IMR-90 (cell line): ENCODE data around the gene UNKL. TPM values are rescaled to one million over a fixed set of nuclear protein-coding genes. Genes with fewer than 3 reads are reported as not detected.

Experiments used
- ATAC-seq: fragments of 200-7000 bp; cut with Tn5 transposase; 2 replicates; pipeline ENCODE4 v1.9.1; 2020; ENCODE audit warnings: low read depth, mild to moderate bottlenecking, moderate library complexity
- BruUV-seq: library from RNA; stranded (reverse); fragments of 400-500 nt; replicated peaks from 2 replicates; lab custom pipeline; 2021; lab: Mats Ljungman, UMichigan
- CTCF ChIA-PET: fragments of 300-600 bp; formaldehyde crosslinking; extraction: SDS; loops from one replicate; lab custom pipeline; 2021; ENCODE audit warnings: antibody characterized with exemption; lab: Yijun Ruan, JAX
- POLR2A ChIA-PET: fragments of 300-600 bp; sonication (Branson Sonifier 250); formaldehyde crosslinking; loops from one replicate; lab custom pipeline; 2022; ENCODE audit warnings: antibody characterized with exemption; ENCODE audit not compliant: unreplicated experiment; lab: Charles Lee
- DNase-seq: peaks from one replicate; pipeline ENCODE4 v3.0.0; 2013
- H2AFZ ChIP-seq: replicated peaks from 2 replicates; pipeline ENCODE3; 2013; ENCODE audit warnings: low read length, mild to moderate bottlenecking; ENCODE audit not compliant: poor library complexity
- H2AK5ac ChIP-seq: 2 replicates; pipeline ENCODE4 v1.6.1; 2013; ENCODE audit warnings: low read depth, low read length, inconsistent platforms
- H2AK9ac ChIP-seq: replicated peaks from 2 replicates; pipeline ENCODE3; 2013; ENCODE audit warnings: mild to moderate bottlenecking, low read depth, low read length, moderate library complexity; ENCODE audit not compliant: poor library complexity
- H2BK120ac ChIP-seq: 2 replicates; pipeline ENCODE4 v1.6.1; 2013; ENCODE audit warnings: low read depth, low read length, inconsistent platforms
- H2BK15ac ChIP-seq: 3 replicates; pipeline ENCODE4 v1.6.1; 2013; ENCODE audit warnings: low read depth, low read length, inconsistent platforms
- H2BK20ac ChIP-seq: 2 replicates; pipeline ENCODE4 v1.6.1; 2013; ENCODE audit warnings: low read depth, mild to moderate bottlenecking, inconsistent platforms, low read length, moderate library complexity
- H2BK5ac ChIP-seq: 2 replicates; pipeline ENCODE4 v1.6.1; 2013; ENCODE audit warnings: mild to moderate bottlenecking, low read depth, low read length, inconsistent platforms; ENCODE audit not compliant: poor library complexity, severe bottlenecking
- H3K14ac ChIP-seq: replicated peaks from 2 replicates; pipeline ENCODE4 v1.6.1; 2013; ENCODE audit warnings: low read depth, low read length, inconsistent platforms
- H3K18ac ChIP-seq: 2 replicates; pipeline ENCODE4 v1.6.1; 2013; ENCODE audit warnings: low read depth, low read length, control low read depth
- H3K23ac ChIP-seq: 2 replicates; pipeline ENCODE4 v1.6.1; 2013; ENCODE audit warnings: low read depth, low read length, inconsistent platforms
- H3K27ac ChIP-seq: 2 replicates; pipeline ENCODE4 v1.5.1; 2013; ENCODE audit warnings: mild to moderate bottlenecking, control low read depth, low read length; ENCODE audit not compliant: insufficient read depth
- H3K27me3 ChIP-seq: 2 replicates; pipeline ENCODE4 v1.6.1; 2013; ENCODE audit warnings: low read length; ENCODE audit not compliant: control insufficient read depth, insufficient read depth
- H3K36me3 ChIP-seq: 2 replicates; pipeline ENCODE4 v1.6.1; 2013; ENCODE audit warnings: low read length, mixed read lengths; ENCODE audit not compliant: control insufficient read depth, insufficient read depth
- H3K4ac ChIP-seq: 2 replicates; pipeline ENCODE4 v1.6.1; 2013; ENCODE audit warnings: low read depth, low read length, inconsistent platforms
- H3K4me1 ChIP-seq: 2 replicates; pipeline ENCODE4 v1.6.1; 2013; ENCODE audit warnings: low read length, mixed read lengths; ENCODE audit not compliant: control insufficient read depth, insufficient read depth
- H3K4me2 ChIP-seq: 2 replicates; pipeline ENCODE4 v1.6.1; 2013; ENCODE audit warnings: low read depth, mild to moderate bottlenecking, control low read depth, low read length, moderate library complexity
- H3K4me3 ChIP-seq: 2 replicates; pipeline ENCODE4 v1.5.1; 2013; ENCODE audit warnings: low read depth, mild to moderate bottlenecking, control low read depth, low read length, moderate library complexity; ENCODE audit not compliant: insufficient read depth
- H3K56ac ChIP-seq: 2 replicates; pipeline ENCODE4 v1.6.1; 2013; ENCODE audit warnings: low read length, inconsistent platforms; ENCODE audit not compliant: insufficient read depth; ENCODE audit errors: extremely low read depth
- H3K79me1 ChIP-seq, 2 experiments: 2 replicates each; pipeline ENCODE4 v1.6.1; 2013; ENCODE audit warnings: low read length in 2 of 2, inconsistent platforms in 1 of 2, low read depth in 1 of 2
- H3K9ac ChIP-seq: 2 replicates; pipeline ENCODE4 v1.6.1; 2013; ENCODE audit warnings: low read depth, low read length, control low read depth
- H3K9me1 ChIP-seq: 2 replicates; pipeline ENCODE4 v1.6.1; 2013; ENCODE audit warnings: low read length, inconsistent platforms; ENCODE audit not compliant: insufficient read depth
- H3K9me3 ChIP-seq: 2 replicates; pipeline ENCODE4 v1.6.1; 2013; ENCODE audit warnings: low read length; ENCODE audit not compliant: control insufficient read depth, insufficient read depth
- H4K20me1 ChIP-seq: 2 replicates; pipeline ENCODE4 v1.6.1; 2013; ENCODE audit warnings: low read length, inconsistent platforms; ENCODE audit not compliant: insufficient read depth
- H4K5ac ChIP-seq: 2 replicates; pipeline ENCODE4 v1.6.1; 2013; ENCODE audit warnings: mild to moderate bottlenecking, low read depth, low read length, control low read depth
- H4K8ac ChIP-seq, 2 experiments: 2 replicates each; pipeline ENCODE4 v1.6.1; 2013; ENCODE audit warnings: low read depth in 2 of 2, low read length in 2 of 2, control low read depth in 1 of 2, inconsistent platforms in 1 of 2
- H4K91ac ChIP-seq: 2 replicates; pipeline ENCODE4 v1.6.1; 2013; ENCODE audit warnings: low read depth, low read length, inconsistent platforms; ENCODE audit not compliant: insufficient read depth
- BHLHE40 ChIP-seq: fragments of 150-350 bp; IDR thresholded peaks from 2 replicates; pipeline ENCODE4 v1.6.1; 2016; ENCODE audit warnings: mild to moderate bottlenecking, low read depth, low read length
- CHD1 ChIP-seq: IDR thresholded peaks from 2 replicates; pipeline ENCODE4 v1.6.1; 2012; ENCODE audit warnings: low read depth, low read length, improper control_type of control experiment
- ELK1 ChIP-seq: fragments of 150-350 bp; IDR thresholded peaks from 2 replicates; pipeline ENCODE4 v1.6.1; 2016; ENCODE audit warnings: low read depth, mild to moderate bottlenecking, low read length, moderate library complexity, borderline replicate concordance
- FOS ChIP-seq: fragments of 150-350 bp; IDR thresholded peaks from 2 replicates; pipeline ENCODE4 v1.6.1; 2016; ENCODE audit warnings: low read depth, low read length
- MXI1 ChIP-seq: IDR thresholded peaks from 2 replicates; pipeline ENCODE4 v1.6.1; 2012; ENCODE audit warnings: low read depth, mild to moderate bottlenecking, low read length, moderate library complexity, borderline replicate concordance
- NFE2L2 ChIP-seq: fragments of 150-350 bp; IDR thresholded peaks from 2 replicates; pipeline ENCODE4 v1.6.1; 2016; ENCODE audit warnings: low read depth, mild to moderate bottlenecking, low read length
- RAD21 ChIP-seq: IDR thresholded peaks from 2 replicates; pipeline ENCODE4 v1.6.1; 2012; ENCODE audit warnings: low read length, improper control_type of control experiment
- RFX5 ChIP-seq: IDR thresholded peaks from 2 replicates; pipeline ENCODE4 v1.8.0; 2012; ENCODE audit warnings: low read depth, mild to moderate bottlenecking, low read length, moderate library complexity
- WGBS, 2 experiments: methylation state at CpG; one replicate each; pipeline versions ENCODE4 v1.1.5 to v1.1.7; 2013; ENCODE audit warnings: missing lambda C conversion rate in 2 of 2; ENCODE audit not compliant: insufficient read length in 1 of 2; ENCODE audit errors: extremely low coverage in 2 of 2; 5-methylcytosine and 5-hydroxymethylcytosine counted together
- dilution Hi-C: fragments of 300-500 bp; cut with HindIII; formaldehyde crosslinking; loops from one replicate; pipeline ENCODE4 v1.14.3; 2018; ENCODE audit warnings: low sequenced_read_pairs; ENCODE audit not compliant: unreplicated experiment
- in situ Hi-C: fragments of 300-500 bp; cut with MboI; formaldehyde crosslinking; loops from 3 replicates; pipeline ENCODE4 v1.14.3; 2019; ENCODE audit warnings: low sequenced_read_pairs, inconsistent platforms, mixed read lengths
- intact Hi-C: fragments of 100-400 bp; cut with micrococcal nuclease; formaldehyde crosslinking; loops from 2 replicates; pipeline ENCODE4 v1.10.0; 2022
- polyA plus RNA-seq, 3 experiments: library from polyadenylated mRNA; depleted of rRNA; stranded (reverse); fragments of >200 nt; gene quantifications; 2 replicates each; pipeline ENCODE4 v1.2.3, GENCODE V29; 2012; ENCODE audit warnings: low replicate concordance in 1 of 3
- total RNA-seq: library from RNA; depleted of rRNA; stranded (reverse); fragments of >200 nt; gene quantifications from 2 replicates; pipeline ENCODE4 v1.2.3, GENCODE V29; 2012
- TF ChIP-seq, protein P1 (sequence below): conservative IDR thresholded peaks from 2 replicates; pipeline ENCODE4 v1.5.1; 2012; ENCODE audit warnings: mild to moderate bottlenecking, low read depth, low read length, improper control_type of control experiment
- TF ChIP-seq, protein P2 (sequence below): fragments of 150-350 bp; IDR thresholded peaks from 2 replicates; pipeline ENCODE4 v1.6.1; 2017; ENCODE audit warnings: mild to moderate bottlenecking, antibody characterized with exemption, low read length, low read depth

Gene UNKL
- total and polyA plus RNA-seq, 2 of the 4 experiments (the other 2 are of a cell fraction), result 4.1 to 13.3 TPM

DNA sequence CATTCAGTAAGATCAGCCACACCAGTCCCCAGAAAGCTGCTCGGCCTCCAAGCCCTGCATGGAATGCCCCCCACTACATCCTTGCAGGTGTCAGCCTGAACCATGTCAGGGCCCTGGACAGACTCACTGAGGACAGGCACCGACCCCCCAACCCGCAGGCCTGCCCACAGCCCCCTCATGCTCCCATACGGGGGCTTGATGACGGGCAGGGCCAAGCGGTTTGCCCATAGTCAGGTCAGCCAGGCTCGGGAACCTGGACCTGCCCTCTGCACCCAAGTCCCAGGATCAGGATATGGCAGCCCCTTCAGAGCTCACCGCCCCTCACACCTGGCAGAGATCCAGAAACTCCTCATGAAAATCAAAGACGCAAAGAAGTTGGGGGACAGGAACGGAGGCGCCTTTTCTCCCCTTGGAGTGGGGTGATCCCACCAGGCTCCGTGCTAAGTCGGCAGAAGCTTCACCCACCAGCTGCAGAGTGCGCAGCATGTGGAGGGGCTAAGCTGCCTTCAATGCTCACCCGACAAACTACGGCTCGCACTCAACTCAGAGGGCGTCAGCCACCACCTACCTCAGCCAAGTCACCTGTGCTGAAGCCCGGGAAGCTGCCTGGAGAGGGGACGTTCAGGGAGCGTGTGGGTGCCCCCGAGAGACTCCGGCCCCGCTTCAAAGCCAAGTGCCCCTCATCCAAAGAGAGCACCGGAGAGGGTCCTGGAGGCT, 36.3 kb downstream of the UNKL start:
- peak overlapping the region; percentile 94 for H2AK5ac ChIP-seq
- BruUV-seq, result no TSS peak
- peak overlapping the region; percentile 66; the same call in 1 of the 2 replicates for H3K56ac ChIP-seq
- ATAC-seq (no peak), DNase-seq (no peak)
- 96% methylated on average over 12 of the region's 25 CpGs; no CpG with 5 or more reads in 1 of the 2 experiments for WGBS, 2 experiments
- H3K23ac ChIP-seq, result peak overlapping the region; percentile 74
- peak overlapping the region; percentile 89; the same call in 2 of the 3 replicates for H2BK15ac ChIP-seq
- intact Hi-C loops (no loop called here), dilution Hi-C loops (no loop called here), in situ Hi-C loops (no loop called here)
- H2BK120ac ChIP-seq, result peak overlapping the region; percentile 68
- H4K5ac ChIP-seq, result peak overlapping the region; percentile 49; the same call in 1 of the 2 replicates
- POLR2A ChIA-PET, result no interaction called here
- peak overlapping the region; percentile 55; the same call in 1 of the 2 replicates for H3K4me3 ChIP-seq
- no peaks in the 10 kb centered on the region for H3K9me3 ChIP-seq
- CTCF ChIA-PET, result no interaction called here
- peak overlapping the region; percentile 87 for H3K27ac ChIP-seq
- H4K20me1 ChIP-seq, result no peaks in the 10 kb centered on the region; the same call in 1 of the 2 replicates
- peaks cover 20% of the 10 kb centered on the region for H3K36me3 ChIP-seq
- peak overlapping the region; percentile 73; the same call in 1 of the 2 replicates for H3K9ac ChIP-seq
- H3K4me2 ChIP-seq, result peak overlapping the region; percentile 87
- no peak for TF ChIP-seq MXI1
- no peak for TF ChIP-seq ELK1
- TF ChIP-seq RAD21, result no peak
- TF ChIP-seq BHLHE40, result no peak
- no peak for TF ChIP-seq NFE2L2
- TF ChIP-seq, protein P1, sequence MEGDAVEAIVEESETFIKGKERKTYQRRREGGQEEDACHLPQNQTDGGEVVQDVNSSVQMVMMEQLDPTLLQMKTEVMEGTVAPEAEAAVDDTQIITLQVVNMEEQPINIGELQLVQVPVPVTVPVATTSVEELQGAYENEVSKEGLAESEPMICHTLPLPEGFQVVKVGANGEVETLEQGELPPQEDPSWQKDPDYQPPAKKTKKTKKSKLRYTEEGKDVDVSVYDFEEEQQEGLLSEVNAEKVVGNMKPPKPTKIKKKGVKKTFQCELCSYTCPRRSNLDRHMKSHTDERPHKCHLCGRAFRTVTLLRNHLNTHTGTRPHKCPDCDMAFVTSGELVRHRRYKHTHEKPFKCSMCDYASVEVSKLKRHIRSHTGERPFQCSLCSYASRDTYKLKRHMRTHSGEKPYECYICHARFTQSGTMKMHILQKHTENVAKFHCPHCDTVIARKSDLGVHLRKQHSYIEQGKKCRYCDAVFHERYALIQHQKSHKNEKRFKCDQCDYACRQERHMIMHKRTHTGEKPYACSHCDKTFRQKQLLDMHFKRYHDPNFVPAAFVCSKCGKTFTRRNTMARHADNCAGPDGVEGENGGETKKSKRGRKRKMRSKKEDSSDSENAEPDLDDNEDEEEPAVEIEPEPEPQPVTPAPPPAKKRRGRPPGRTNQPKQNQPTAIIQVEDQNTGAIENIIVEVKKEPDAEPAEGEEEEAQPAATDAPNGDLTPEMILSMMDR, result no peak
- no peak for TF ChIP-seq RFX5
- TF ChIP-seq, protein P2, sequence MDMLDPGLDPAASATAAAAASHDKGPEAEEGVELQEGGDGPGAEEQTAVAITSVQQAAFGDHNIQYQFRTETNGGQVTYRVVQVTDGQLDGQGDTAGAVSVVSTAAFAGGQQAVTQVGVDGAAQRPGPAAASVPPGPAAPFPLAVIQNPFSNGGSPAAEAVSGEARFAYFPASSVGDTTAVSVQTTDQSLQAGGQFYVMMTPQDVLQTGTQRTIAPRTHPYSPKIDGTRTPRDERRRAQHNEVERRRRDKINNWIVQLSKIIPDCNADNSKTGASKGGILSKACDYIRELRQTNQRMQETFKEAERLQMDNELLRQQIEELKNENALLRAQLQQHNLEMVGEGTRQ, result no peak
- TF ChIP-seq FOS, result no peak
- no peak for TF ChIP-seq CHD1
- H4K8ac ChIP-seq, result peak overlapping the region; percentile 57 to 87; a peak in 2 of 4 replicates
- H3K4me1 ChIP-seq, result peaks cover 11% of the 10 kb centered on the region
- 0 out of 2 replicates have a peak, but pooled peaks cover 6% of the 10 kb centered on the region for H3K9me1 ChIP-seq
- peak overlapping the region; percentile 67 for H4K91ac ChIP-seq
- H2BK5ac ChIP-seq, result peak overlapping the region; percentile 97
- H3K4ac ChIP-seq, result peak overlapping the region; percentile 81
- no peak overlapping the region for H3K18ac ChIP-seq
- H3K79me1 ChIP-seq, result peaks cover 9 to 30% of the 10 kb centered on the region in 2 experiments
- H3K14ac ChIP-seq, result peak overlapping the region; percentile 70; the same call in 1 of the 2 replicates
- H3K27me3 ChIP-seq, result no peaks in the 10 kb centered on the region
- H2AFZ ChIP-seq, result no peak overlapping the region
- H2BK20ac ChIP-seq, result peak overlapping the region; percentile 31
- H2AK9ac ChIP-seq, result peak overlapping the region; percentile 96
